ENCODE results near the gene KCNG2. TPM values are rescaled to one million over a fixed set of nuclear protein-coding genes. Genes with fewer than 3 reads are reported as not detected.

The KCNG2 gene
- total and polyA plus RNA-seq, 2 experiments from 2014 or later = 0.13 to 0.52 TPM

DNA sequence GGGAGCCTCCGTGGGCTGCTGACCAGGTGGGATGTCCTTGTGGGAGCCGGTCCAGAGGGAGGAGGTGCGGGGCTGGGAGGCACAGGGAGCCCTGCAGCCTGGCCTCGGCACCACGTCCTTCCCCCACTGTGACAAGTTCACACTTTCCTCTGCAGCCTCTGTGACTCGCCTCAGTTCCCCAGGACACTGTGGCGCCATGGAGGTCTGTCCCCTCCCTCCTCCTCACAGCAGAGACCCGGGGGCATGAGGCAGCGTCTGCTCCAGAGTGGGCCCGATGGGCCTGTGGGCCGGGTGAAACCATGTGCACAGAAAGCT lies 27.3 kb upstream of the KCNG2 start:
- H3K27ac Mint-ChIP-seq = no peak overlapping the region
- Histone ChIP-seq H4K20me1 (replicated peaks; ENCODE audit: insufficient read depth) (no peaks in the 10 kb centered on the region), H3K79me2 (replicated peaks; ENCODE audit: insufficient read depth) (no peaks in the 10 kb centered on the region), H3K4me2 (no peak overlapping the region), H3K9me2 (ENCODE audit: insufficient read depth) (no peaks in the 10 kb centered on the region), H3K27me3 (ENCODE audit: insufficient read depth) (no peaks in the 10 kb centered on the region), H3K36me3 (ENCODE audit: insufficient read depth) (no peaks in the 10 kb centered on the region), H3K4me3 (no peak overlapping the region), H3K4me1 (ENCODE audit: insufficient read depth) (no peaks in the 10 kb centered on the region), H3K27ac (ENCODE audit: low read depth) (no peak overlapping the region), H2AFZ (no peak overlapping the region), H3F3A (replicated peaks; ENCODE audit: low read depth) (no peaks in the 10 kb centered on the region)
- H3K9me3 Mint-ChIP-seq = peaks cover 28% of the 10 kb centered on the region
- H3K27me3 Mint-ChIP-seq (ENCODE audit: insufficient read depth, low read depth, poor library complexity) = peaks cover 11% of the 10 kb centered on the region
- TF ChIP-seq EZH2 (IDR thresholded peaks at IDR 0.05; ENCODE audit: low read depth, unreplicated experiment) (no peak), ZNF114 (CRISPR knock-in tag; IDR thresholded peaks at IDR 0.05) (no peak), EZH2phosphoT487 (IDR thresholded peaks at IDR 0.05; ENCODE audit: unreplicated experiment) (no peak), ZNF331 (CRISPR knock-in tag; IDR thresholded peaks at IDR 0.05; ENCODE audit: low read depth) (no peak), POLR2AphosphoS5 (IDR thresholded peaks at IDR 0.05; ENCODE audit: low read depth) (no peak), CREB1 (CRISPR knock-in tag; IDR thresholded peaks at IDR 0.05; ENCODE audit: low read depth) (no peak), NANOG (IDR thresholded peaks at IDR 0.05; ENCODE audit: borderline replicate concordance) (no peak), STAT1 (IDR thresholded peaks at IDR 0.05; ENCODE audit: unreplicated experiment) (no peak), JUNB (IDR thresholded peaks at IDR 0.05; ENCODE audit: unreplicated experiment) (no peak)
- TF ChIP-seq, protein P1, sequence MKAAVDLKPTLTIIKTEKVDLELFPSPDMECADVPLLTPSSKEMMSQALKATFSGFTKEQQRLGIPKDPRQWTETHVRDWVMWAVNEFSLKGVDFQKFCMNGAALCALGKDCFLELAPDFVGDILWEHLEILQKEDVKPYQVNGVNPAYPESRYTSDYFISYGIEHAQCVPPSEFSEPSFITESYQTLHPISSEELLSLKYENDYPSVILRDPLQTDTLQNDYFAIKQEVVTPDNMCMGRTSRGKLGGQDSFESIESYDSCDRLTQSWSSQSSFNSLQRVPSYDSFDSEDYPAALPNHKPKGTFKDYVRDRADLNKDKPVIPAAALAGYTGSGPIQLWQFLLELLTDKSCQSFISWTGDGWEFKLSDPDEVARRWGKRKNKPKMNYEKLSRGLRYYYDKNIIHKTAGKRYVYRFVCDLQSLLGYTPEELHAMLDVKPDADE (IDR thresholded peaks at IDR 0.05) = no peak
- TF ChIP-seq, protein P2, sequence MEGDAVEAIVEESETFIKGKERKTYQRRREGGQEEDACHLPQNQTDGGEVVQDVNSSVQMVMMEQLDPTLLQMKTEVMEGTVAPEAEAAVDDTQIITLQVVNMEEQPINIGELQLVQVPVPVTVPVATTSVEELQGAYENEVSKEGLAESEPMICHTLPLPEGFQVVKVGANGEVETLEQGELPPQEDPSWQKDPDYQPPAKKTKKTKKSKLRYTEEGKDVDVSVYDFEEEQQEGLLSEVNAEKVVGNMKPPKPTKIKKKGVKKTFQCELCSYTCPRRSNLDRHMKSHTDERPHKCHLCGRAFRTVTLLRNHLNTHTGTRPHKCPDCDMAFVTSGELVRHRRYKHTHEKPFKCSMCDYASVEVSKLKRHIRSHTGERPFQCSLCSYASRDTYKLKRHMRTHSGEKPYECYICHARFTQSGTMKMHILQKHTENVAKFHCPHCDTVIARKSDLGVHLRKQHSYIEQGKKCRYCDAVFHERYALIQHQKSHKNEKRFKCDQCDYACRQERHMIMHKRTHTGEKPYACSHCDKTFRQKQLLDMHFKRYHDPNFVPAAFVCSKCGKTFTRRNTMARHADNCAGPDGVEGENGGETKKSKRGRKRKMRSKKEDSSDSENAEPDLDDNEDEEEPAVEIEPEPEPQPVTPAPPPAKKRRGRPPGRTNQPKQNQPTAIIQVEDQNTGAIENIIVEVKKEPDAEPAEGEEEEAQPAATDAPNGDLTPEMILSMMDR (conservative IDR thresholded peaks at IDR 0.05; ENCODE audit: low read depth in 2 of 2) = no peak
- TF ChIP-seq, protein P3, sequence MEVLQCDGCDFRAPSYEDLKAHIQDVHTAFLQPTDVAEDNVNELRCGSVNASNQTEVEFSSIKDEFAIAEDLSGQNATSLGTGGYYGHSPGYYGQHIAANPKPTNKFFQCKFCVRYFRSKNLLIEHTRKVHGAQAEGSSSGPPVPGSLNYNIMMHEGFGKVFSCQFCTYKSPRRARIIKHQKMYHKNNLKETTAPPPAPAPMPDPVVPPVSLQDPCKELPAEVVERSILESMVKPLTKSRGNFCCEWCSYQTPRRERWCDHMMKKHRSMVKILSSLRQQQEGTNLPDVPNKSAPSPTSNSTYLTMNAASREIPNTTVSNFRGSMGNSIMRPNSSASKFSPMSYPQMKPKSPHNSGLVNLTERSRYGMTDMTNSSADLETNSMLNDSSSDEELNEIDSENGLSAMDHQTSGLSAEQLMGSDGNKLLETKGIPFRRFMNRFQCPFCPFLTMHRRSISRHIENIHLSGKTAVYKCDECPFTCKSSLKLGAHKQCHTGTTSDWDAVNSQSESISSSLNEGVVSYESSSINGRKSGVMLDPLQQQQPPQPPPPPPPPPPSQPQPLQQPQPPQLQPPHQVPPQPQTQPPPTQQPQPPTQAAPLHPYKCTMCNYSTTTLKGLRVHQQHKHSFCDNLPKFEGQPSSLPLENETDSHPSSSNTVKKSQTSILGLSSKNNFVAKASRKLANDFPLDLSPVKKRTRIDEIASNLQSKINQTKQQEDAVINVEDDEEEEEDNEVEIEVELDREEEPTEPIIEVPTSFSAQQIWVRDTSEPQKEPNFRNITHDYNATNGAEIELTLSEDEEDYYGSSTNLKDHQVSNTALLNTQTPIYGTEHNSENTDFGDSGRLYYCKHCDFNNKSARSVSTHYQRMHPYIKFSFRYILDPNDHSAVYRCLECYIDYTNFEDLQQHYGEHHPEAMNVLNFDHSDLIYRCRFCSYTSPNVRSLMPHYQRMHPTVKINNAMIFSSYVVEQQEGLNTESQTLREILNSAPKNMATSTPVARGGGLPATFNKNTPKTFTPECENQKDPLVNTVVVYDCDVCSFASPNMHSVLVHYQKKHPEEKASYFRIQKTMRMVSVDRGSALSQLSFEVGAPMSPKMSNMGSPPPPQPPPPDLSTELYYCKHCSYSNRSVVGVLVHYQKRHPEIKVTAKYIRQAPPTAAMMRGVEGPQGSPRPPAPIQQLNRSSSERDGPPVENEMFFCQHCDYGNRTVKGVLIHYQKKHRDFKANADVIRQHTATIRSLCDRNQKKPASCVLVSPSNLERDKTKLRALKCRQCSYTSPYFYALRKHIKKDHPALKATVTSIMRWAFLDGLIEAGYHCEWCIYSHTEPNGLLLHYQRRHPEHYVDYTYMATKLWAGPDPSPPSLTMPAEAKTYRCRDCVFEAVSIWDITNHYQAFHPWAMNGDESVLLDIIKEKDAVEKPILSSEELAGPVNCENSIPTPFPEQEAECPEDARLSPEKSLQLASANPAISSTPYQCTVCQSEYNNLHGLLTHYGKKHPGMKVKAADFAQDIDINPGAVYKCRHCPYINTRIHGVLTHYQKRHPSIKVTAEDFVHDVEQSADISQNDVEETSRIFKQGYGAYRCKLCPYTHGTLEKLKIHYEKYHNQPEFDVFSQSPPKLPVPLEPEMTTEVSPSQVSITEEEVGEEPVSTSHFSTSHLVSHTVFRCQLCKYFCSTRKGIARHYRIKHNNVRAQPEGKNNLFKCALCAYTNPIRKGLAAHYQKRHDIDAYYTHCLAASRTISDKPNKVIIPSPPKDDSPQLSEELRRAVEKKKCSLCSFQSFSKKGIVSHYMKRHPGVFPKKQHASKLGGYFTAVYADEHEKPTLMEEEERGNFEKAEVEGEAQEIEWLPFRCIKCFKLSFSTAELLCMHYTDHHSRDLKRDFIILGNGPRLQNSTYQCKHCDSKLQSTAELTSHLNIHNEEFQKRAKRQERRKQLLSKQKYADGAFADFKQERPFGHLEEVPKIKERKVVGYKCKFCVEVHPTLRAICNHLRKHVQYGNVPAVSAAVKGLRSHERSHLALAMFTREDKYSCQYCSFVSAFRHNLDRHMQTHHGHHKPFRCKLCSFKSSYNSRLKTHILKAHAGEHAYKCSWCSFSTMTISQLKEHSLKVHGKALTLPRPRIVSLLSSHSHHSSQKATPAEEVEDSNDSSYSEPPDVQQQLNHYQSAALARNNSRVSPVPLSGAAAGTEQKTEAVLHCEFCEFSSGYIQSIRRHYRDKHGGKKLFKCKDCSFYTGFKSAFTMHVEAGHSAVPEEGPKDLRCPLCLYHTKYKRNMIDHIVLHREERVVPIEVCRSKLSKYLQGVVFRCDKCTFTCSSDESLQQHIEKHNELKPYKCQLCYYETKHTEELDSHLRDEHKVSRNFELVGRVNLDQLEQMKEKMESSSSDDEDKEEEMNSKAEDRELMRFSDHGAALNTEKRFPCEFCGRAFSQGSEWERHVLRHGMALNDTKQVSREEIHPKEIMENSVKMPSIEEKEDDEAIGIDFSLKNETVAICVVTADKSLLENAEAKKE (CRISPR knock-in tag; IDR thresholded peaks at IDR 0.05) = no peak
- TF ChIP-seq, protein P4, sequence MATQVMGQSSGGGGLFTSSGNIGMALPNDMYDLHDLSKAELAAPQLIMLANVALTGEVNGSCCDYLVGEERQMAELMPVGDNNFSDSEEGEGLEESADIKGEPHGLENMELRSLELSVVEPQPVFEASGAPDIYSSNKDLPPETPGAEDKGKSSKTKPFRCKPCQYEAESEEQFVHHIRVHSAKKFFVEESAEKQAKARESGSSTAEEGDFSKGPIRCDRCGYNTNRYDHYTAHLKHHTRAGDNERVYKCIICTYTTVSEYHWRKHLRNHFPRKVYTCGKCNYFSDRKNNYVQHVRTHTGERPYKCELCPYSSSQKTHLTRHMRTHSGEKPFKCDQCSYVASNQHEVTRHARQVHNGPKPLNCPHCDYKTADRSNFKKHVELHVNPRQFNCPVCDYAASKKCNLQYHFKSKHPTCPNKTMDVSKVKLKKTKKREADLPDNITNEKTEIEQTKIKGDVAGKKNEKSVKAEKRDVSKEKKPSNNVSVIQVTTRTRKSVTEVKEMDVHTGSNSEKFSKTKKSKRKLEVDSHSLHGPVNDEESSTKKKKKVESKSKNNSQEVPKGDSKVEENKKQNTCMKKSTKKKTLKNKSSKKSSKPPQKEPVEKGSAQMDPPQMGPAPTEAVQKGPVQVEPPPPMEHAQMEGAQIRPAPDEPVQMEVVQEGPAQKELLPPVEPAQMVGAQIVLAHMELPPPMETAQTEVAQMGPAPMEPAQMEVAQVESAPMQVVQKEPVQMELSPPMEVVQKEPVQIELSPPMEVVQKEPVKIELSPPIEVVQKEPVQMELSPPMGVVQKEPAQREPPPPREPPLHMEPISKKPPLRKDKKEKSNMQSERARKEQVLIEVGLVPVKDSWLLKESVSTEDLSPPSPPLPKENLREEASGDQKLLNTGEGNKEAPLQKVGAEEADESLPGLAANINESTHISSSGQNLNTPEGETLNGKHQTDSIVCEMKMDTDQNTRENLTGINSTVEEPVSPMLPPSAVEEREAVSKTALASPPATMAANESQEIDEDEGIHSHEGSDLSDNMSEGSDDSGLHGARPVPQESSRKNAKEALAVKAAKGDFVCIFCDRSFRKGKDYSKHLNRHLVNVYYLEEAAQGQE (IDR thresholded peaks at IDR 0.05; ENCODE audit: unreplicated experiment) = no peak
- H3K36me3 Mint-ChIP-seq (ENCODE audit: low read depth) = peaks cover 9% of the 10 kb centered on the region
- H3K4me1 Mint-ChIP-seq = no peaks in the 10 kb centered on the region; the same call in 2 of the 3 replicates
- no peak for DNase-seq (ENCODE audit: low spot score)
- no peak for ATAC-seq
- H3K4me3 Mint-ChIP-seq = no peak overlapping the region

Measured in GM23338 (cell line).